Fibroblast of lung (primary cell): ENCODE measurements around the gene HCRT. TPM values are rescaled to one million over a fixed set of nuclear protein-coding genes. Genes with fewer than 3 reads are reported as not detected.

Source experiments
- DNase-seq, 2 donors: peaks; one replicate each; pipeline versions ENCODE4 v3.0.0 to v3.0.0-alpha.2; 2010; ENCODE audit warnings: low read depth in 2 of 2
- H2AFZ ChIP-seq: 2 replicates; pipeline ENCODE4 v1.5.1; 2012; ENCODE audit warnings: low read length, control low read depth, inconsistent platforms
- H3K27ac ChIP-seq: 2 replicates; pipeline ENCODE4 v1.5.1; 2011; ENCODE audit warnings: low read length, control low read depth; ENCODE audit not compliant: insufficient read depth
- H3K27me3 ChIP-seq: 2 replicates; pipeline ENCODE4 v1.5.1; 2011; ENCODE audit warnings: mild to moderate bottlenecking, low read length; ENCODE audit not compliant: control insufficient read depth, insufficient read depth
- H3K36me3 ChIP-seq: 2 replicates; pipeline ENCODE4 v1.5.1; 2011; ENCODE audit warnings: low read length; ENCODE audit not compliant: control insufficient read depth, insufficient read depth
- H3K4me1 ChIP-seq: 2 replicates; pipeline ENCODE4 v1.5.1; 2011; ENCODE audit warnings: low read length; ENCODE audit not compliant: control insufficient read depth, insufficient read depth; ENCODE audit errors: extremely low read depth
- H3K4me2 ChIP-seq: 2 replicates; pipeline ENCODE4 v1.5.1; 2011; ENCODE audit warnings: low read length, control low read depth; ENCODE audit not compliant: insufficient read depth; ENCODE audit errors: extremely low read depth
- H3K4me3 ChIP-seq, 4 experiments: fragments of 200-600 bp in 1 of 4; sonication (generic) in 1 of 4; replicated peaks in 1 of 4; 2 replicates each; pipeline ENCODE4 v1.5.1; 2011 to 2016; ENCODE audit warnings: low read length in 4 of 4, low read depth in 3 of 4, mild to moderate bottlenecking in 3 of 4, control low read depth in 2 of 4, inconsistent platforms in 1 of 4, mixed read lengths in 1 of 4; ENCODE audit not compliant: insufficient read depth in 1 of 4; ENCODE audit errors: control extremely low read depth in 1 of 4
- H3K79me2 ChIP-seq: 2 replicates; pipeline ENCODE4 v1.5.1; 2012; ENCODE audit warnings: mild to moderate bottlenecking, low read length, inconsistent platforms; ENCODE audit not compliant: control insufficient read depth, insufficient read depth
- H3K9ac ChIP-seq: 2 replicates; pipeline ENCODE4 v1.5.1; 2011; ENCODE audit warnings: mild to moderate bottlenecking, low read length, control low read depth; ENCODE audit not compliant: insufficient read depth
- H3K9me3 ChIP-seq: 2 replicates; pipeline ENCODE4 v1.5.1; 2012; ENCODE audit warnings: low read depth, low read length; ENCODE audit not compliant: control insufficient read depth, insufficient read depth
- H4K20me1 ChIP-seq: 2 replicates; pipeline ENCODE4 v1.5.1; 2011; ENCODE audit warnings: low read length; ENCODE audit not compliant: control insufficient read depth, insufficient read depth; ENCODE audit errors: extremely low read depth
- CTCF ChIP-seq, 2 donors: IDR thresholded peaks in 1 of 2; conservative IDR thresholded peaks in 1 of 2; 1 replicate in 1 of 2; 2 replicates in 1 of 2; pipeline ENCODE4 v1.5.1; 2011 to 2012; ENCODE audit warnings: low read length in 2 of 2, control low read depth in 1 of 2, inconsistent platforms in 1 of 2, low read depth in 1 of 2, mild to moderate bottlenecking in 1 of 2
- EZH2 ChIP-seq: IDR thresholded peaks from 2 replicates; pipeline ENCODE4 v1.5.1; 2012; ENCODE audit warnings: low read length, control low read depth, mild to moderate bottlenecking; ENCODE audit errors: missing control alignments
- polyA plus RNA-seq, 2 donors: library from polyadenylated mRNA; depleted of rRNA in 1 of 2; stranded (reverse) in 1 of 2; unstranded in 1 of 2; fragments of >200 nt; gene quantifications; 2 replicates each; pipeline ENCODE4 v1.2.1, GENCODE V29; 2011 to 2012; ENCODE audit warnings: missing spikeins in 1 of 2
- total RNA-seq: library from RNA; depleted of rRNA; stranded (reverse); fragments of >200 nt; gene quantifications from 2 replicates; pipeline ENCODE4 v1.2.1, GENCODE V29; 2014

HCRT gene
- total and polyA plus RNA-seq, 2 donors (not counting 1 experiment from before 2014, with no cell fraction given), result not detected

- no peaks in the 10 kb centered on the region for H3K79me2 ChIP-seq
- no peak overlapping the region for H3K9ac ChIP-seq
- no peaks in the 10 kb centered on the region for H3K4me1 ChIP-seq
- no peak overlapping the region for H3K4me2 ChIP-seq
- H3K4me3 ChIP-seq, result no peak overlapping the region
- no peak for DNase-seq
- no peaks in the 10 kb centered on the region for H3K9me3 ChIP-seq
- H3K27me3 ChIP-seq, result no peaks in the 10 kb centered on the region
- no peaks in the 10 kb centered on the region for H3K36me3 ChIP-seq
- H3K27ac ChIP-seq, result no peak overlapping the region
- H4K20me1 ChIP-seq, result no peaks in the 10 kb centered on the region
- no peak overlapping the region for H2AFZ ChIP-seq
- no peak for TF ChIP-seq CTCF (conservative IDR thresholded peaks at IDR 0.05 in 1 of 2, IDR thresholded peaks at IDR 0.05 in 1 of 2; ENCODE audit: low read depth in 1 of 2, low read length in 2 of 2)
- no peak for TF ChIP-seq EZH2
These were observed 12.4 kb upstream of the HCRT start for GRCh38 chr17:42197564-42198156.

GRCh38 chr17:42193969-42194899 lies 9.0 kb upstream of the HCRT start, which contains the start of gene GHDC:
TSS of gene GHDC (minus strand) at chr17:42194494. CDS start at chr17:42193581, 913 bp downstream.
- H2AFZ ChIP-seq, result peak within 1 kb of the TSS; percentile 100

More at GRCh38 chr17:42193969-42194899, 9.0 kb upstream of the HCRT start, which contains the start of gene GHDC:
- H3K4me2 ChIP-seq, result peak within 1 kb of the TSS; percentile 98
- TF ChIP-seq CTCF (conservative IDR thresholded peaks at IDR 0.05 in 1 of 2, IDR thresholded peaks at IDR 0.05 in 1 of 2; ENCODE audit: low read depth in 1 of 2, low read length in 2 of 2) (no peak), EZH2 (no peak)
- no peaks in the 10 kb centered on the region for H4K20me1 ChIP-seq
- H3K27ac ChIP-seq, result peak within 1 kb of the TSS; percentile 78
- no peaks in the 10 kb centered on the region for H3K9me3 ChIP-seq
- no peaks in the 10 kb centered on the region for H3K27me3 ChIP-seq
- no peaks in the 10 kb centered on the region for H3K36me3 ChIP-seq
- H3K4me1 ChIP-seq, result no peaks in the 10 kb centered on the region
- H3K9ac ChIP-seq, result peak within 1 kb of the TSS; percentile 55
- peak; percentile 70 to 76 for DNase-seq
- no peaks in the 10 kb centered on the region for H3K79me2 ChIP-seq
- peak within 1 kb of the TSS; percentile 79 to 91 (median 84) for H3K4me3 ChIP-seq
